Bone marrow (tissue), 2 donors: ENCODE results near the gene TRIM7.

Experiments used
- DNase-seq, 2 donors: peaks; one replicate each; lab custom pipeline; 2025; lab: John Stamatoyannopoulos, UW

The TRIM7 gene

GRCh38 chr5:181173027-181173419 is 32.0 kb downstream of the TRIM7 start:
- DNase-seq, result no peak

- no peak for DNase-seq
Observed at GRCh38 chr5:181171782-181172181, 33.2 kb downstream of the TRIM7 start.

GRCh38 chr5:181170996-181171395 is 34.0 kb downstream of the TRIM7 start:
- no peak for DNase-seq

GRCh38 chr5:181170237-181170825 is 34.7 kb downstream of the TRIM7 start:
- no peak for DNase-seq

- DNase-seq, result peak in 1 of 2 donors; percentile 56
Observed at GRCh38 chr5:181169459-181170236, 35.3 kb downstream of the TRIM7 start.

GRCh38 chr5:181168595-181169118 is 36.3 kb downstream of the TRIM7 start:
- no peak for DNase-seq

- no peak for DNase-seq
Observed at GRCh38 chr5:181167814-181168488, 37.0 kb downstream of the TRIM7 start.

- DNase-seq, result no peak
Observed at GRCh38 chr5:181166812-181167733, 37.9 kb downstream of the TRIM7 start.

- DNase-seq, result no peak
Observed at GRCh38 chr5:181164076-181164952, 40.7 kb downstream of the TRIM7 start.

GRCh38 chr5:181163487-181164075 is 41.4 kb downstream of the TRIM7 start:
- DNase-seq, result peak in 1 of 2 donors; percentile 53

GRCh38 chr5:181161534-181162175 is 43.3 kb downstream of the TRIM7 start:
- DNase-seq, result no peak

- DNase-seq, result peak in 1 of 2 donors; percentile 12
Observed at GRCh38 chr5:181160755-181161533, 44.1 kb downstream of the TRIM7 start.

GRCh38 chr5:181160152-181160754 is 44.7 kb downstream of the TRIM7 start:
- DNase-seq, result peak in 1 of 2 donors; percentile 12

- DNase-seq, result peak; percentile 65 to 70
Observed at GRCh38 chr5:181159286-181160151, 45.5 kb downstream of the TRIM7 start.

GRCh38 chr5:181158869-181159268 is 46.1 kb downstream of the TRIM7 start:
- DNase-seq, result no peak

GRCh38 chr5:181156758-181157157 is 48.2 kb downstream of the TRIM7 start:
- DNase-seq, result no peak

GRCh38 chr5:181153814-181154213 is 51.2 kb downstream of the TRIM7 start:
- DNase-seq, result no peak

GRCh38 chr5:181152406-181152805 is 52.6 kb downstream of the TRIM7 start:
- DNase-seq, result no peak
